Mesendoderm (in vitro differentiated cells): ENCODE data around the gene MARCKSL1.
"Not testable (repeated sequence)": the region's sequence is repeated elsewhere in the genome, so short reads cannot be mapped to it uniquely, and the experiment has no call there.

Experiments used
- DNase-seq: peaks from one replicate; pipeline ENCODE4 v3.0.0; 2013
- H2AK5ac ChIP-seq: 2 replicates; pipeline ENCODE4 v1.6.1; 2013; ENCODE audit warnings: low read length, inconsistent platforms
- H2BK120ac ChIP-seq: 2 replicates; pipeline ENCODE4 v1.6.1; 2013; ENCODE audit warnings: low read depth, mild to moderate bottlenecking, low read length, moderate library complexity, mixed read lengths
- H2BK15ac ChIP-seq: replicated peaks from 2 replicates; pipeline ENCODE4 v1.6.1; 2013; ENCODE audit warnings: low read depth, mild to moderate bottlenecking, moderate library complexity
- H2BK5ac ChIP-seq: 2 replicates; pipeline ENCODE4 v1.6.1; 2013; ENCODE audit warnings: low read length, inconsistent platforms
- H3K18ac ChIP-seq: 2 replicates; pipeline ENCODE4 v1.6.1; 2013; ENCODE audit warnings: mild to moderate bottlenecking, low read length, mixed read lengths
- H3K23ac ChIP-seq: one replicate; pipeline ENCODE4 v1.6.1; 2013; ENCODE audit warnings: low read length
- H3K27ac ChIP-seq: 2 replicates; pipeline ENCODE4 v1.5.1; 2013; ENCODE audit warnings: low read depth, mild to moderate bottlenecking, inconsistent platforms, low read length, moderate library complexity
- H3K27me3 ChIP-seq: 2 replicates; pipeline ENCODE4 v1.6.1; 2013; ENCODE audit warnings: low read length, control low read depth, mild to moderate bottlenecking, inconsistent platforms; ENCODE audit not compliant: insufficient read depth, poor library complexity
- H3K36me3 ChIP-seq: 2 replicates; pipeline ENCODE4 v1.6.1; 2013; ENCODE audit warnings: low read length, inconsistent platforms; ENCODE audit not compliant: control insufficient read depth, insufficient read depth
- H3K4ac ChIP-seq: one replicate; pipeline ENCODE4 v1.6.1; 2013; ENCODE audit warnings: low read depth, mild to moderate bottlenecking, low read length, moderate library complexity
- H3K4me1 ChIP-seq: 2 replicates; pipeline ENCODE4 v1.6.1; 2013; ENCODE audit warnings: low read depth, low read length, inconsistent platforms; ENCODE audit not compliant: control insufficient read depth
- H3K4me2 ChIP-seq: 2 replicates; pipeline ENCODE4 v1.6.1; 2013; ENCODE audit warnings: low read length
- H3K4me3 ChIP-seq: 2 replicates; pipeline ENCODE4 v1.5.1; 2013; ENCODE audit warnings: mild to moderate bottlenecking, low read length
- H3K56ac ChIP-seq: one replicate; pipeline ENCODE4 v1.6.1; 2013; ENCODE audit warnings: low read length
- H3K79me1 ChIP-seq: 2 replicates; pipeline ENCODE4 v1.6.1; 2013; ENCODE audit warnings: low read length, inconsistent platforms
- H3K79me2 ChIP-seq: 2 replicates; pipeline ENCODE4 v1.6.1; 2013; ENCODE audit warnings: mild to moderate bottlenecking, low read length; ENCODE audit not compliant: control insufficient read depth, insufficient read depth
- H3K9ac ChIP-seq: 2 replicates; pipeline ENCODE4 v1.6.1; 2013; ENCODE audit warnings: low read length, inconsistent platforms
- H4K5ac ChIP-seq: one replicate; pipeline ENCODE4 v1.6.1; 2013; ENCODE audit warnings: low read length
- H4K8ac ChIP-seq: one replicate; pipeline ENCODE4 v1.6.1; 2013; ENCODE audit warnings: low read depth, mild to moderate bottlenecking, control low read depth, low read length, moderate library complexity
- WGBS: extraction: QIAGEN DNeasy Blood & Tissue Kit; methylation state at CpG from one replicate; pipeline ENCODE4 v1.1.7; 2013; ENCODE audit warnings: low lambda C conversion rate, missing lambda C conversion rate; ENCODE audit not compliant: insufficient coverage; ENCODE audit errors: extremely low coverage; 5-methylcytosine and 5-hydroxymethylcytosine counted together

Gene MARCKSL1

GRCh38 chr1:32356478-32356877 lies 20.4 kb upstream of the MARCKSL1 start:
- no peak overlapping the region for H2AK5ac ChIP-seq
- no peaks in the 10 kb centered on the region for H3K79me1 ChIP-seq
- H3K23ac ChIP-seq, result no peak overlapping the region
- H2BK15ac ChIP-seq, result no peak overlapping the region
- no peak overlapping the region for H3K56ac ChIP-seq
- no peaks in the 10 kb centered on the region for H3K36me3 ChIP-seq
- H3K9ac ChIP-seq, result no peak overlapping the region
- no peak overlapping the region for H3K27ac ChIP-seq
- H3K79me2 ChIP-seq, result no peaks in the 10 kb centered on the region
- H3K18ac ChIP-seq, result no peak overlapping the region
- no peak overlapping the region for H3K4ac ChIP-seq
- no CpG with 5 or more reads among the region's 1 CpG for WGBS
- no peak overlapping the region for H4K5ac ChIP-seq
- H2BK120ac ChIP-seq, result no peak overlapping the region
- no peak overlapping the region for H2BK5ac ChIP-seq
- H3K4me3 ChIP-seq, result no peak overlapping the region
- H3K4me1 ChIP-seq, result no peaks in the 10 kb centered on the region
- no peak overlapping the region for H3K4me2 ChIP-seq
- no peak for DNase-seq
- no peaks in the 10 kb centered on the region for H3K27me3 ChIP-seq
- H4K8ac ChIP-seq, result no peak overlapping the region

DNA sequence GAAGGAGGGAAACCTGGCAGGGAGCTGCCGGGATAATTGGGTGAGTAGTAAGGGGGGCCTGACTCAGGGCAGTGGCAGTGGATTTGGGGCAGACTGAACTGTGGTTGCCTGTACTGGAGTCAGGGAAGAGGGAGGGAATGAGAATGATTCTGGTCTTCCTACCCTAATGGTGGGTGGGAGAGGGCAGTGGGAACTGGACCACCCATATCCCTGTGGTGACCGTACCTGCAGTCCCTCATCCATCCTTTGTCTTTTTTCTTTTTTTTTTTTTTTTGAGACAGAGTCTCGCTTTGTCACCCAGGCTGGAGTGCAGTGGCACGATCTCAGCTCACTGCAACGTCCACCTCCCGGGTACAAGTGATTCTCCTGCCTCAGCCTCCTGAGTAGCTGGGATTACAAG lies 19.7 kb upstream of the MARCKSL1 start:
- not testable (repeated sequence) for H2BK5ac ChIP-seq, H3K4ac ChIP-seq, H3K27ac ChIP-seq, H3K56ac ChIP-seq, H2AK5ac ChIP-seq, H3K23ac ChIP-seq, H2BK120ac ChIP-seq, H3K18ac ChIP-seq, H4K8ac ChIP-seq, H3K4me1 ChIP-seq, DNase-seq, H3K27me3 ChIP-seq, H3K36me3 ChIP-seq, H3K9ac ChIP-seq, H3K4me2 ChIP-seq, H3K79me1 ChIP-seq, H4K5ac ChIP-seq, H3K79me2 ChIP-seq, H3K4me3 ChIP-seq, H2BK15ac ChIP-seq
- WGBS, result no CpG with 5 or more reads among the region's 6 CpGs

DNA sequence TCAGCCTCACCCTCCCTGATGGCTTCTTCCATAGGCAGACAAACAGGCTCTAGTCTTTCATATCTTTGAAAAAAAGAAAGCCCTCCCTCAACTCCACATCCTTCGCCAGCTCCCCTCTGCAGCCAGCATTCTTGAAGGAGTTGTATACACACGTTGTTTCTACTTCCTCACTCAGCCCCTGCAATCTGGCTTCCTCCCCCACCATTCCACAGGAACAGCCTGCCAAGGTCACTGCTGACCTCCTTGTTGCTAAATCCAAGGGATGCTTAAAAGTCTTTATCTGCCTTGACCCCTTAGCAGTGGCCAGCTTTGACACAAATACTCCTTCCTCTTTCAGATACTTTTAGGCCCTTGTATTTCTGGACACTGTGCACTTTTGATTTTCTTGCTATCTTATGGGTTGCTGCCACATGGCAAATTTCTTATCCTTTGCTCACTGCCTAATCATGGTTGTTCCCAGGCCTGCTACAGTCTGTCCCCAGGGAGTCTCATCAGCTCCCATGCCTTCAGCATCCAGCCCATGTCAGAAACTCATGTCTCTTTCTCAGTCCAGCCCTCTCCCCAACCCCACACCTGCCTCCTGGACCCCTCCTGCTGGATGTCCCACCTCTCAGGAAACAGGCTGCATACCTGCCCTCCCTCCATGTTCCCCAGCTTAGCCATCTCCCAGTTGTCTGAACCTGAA lies 18.0 kb upstream of the MARCKSL1 start:
- H3K56ac ChIP-seq, result peak overlapping the region; percentile 47
- H4K8ac ChIP-seq, result no peak overlapping the region
- no peak overlapping the region for H2AK5ac ChIP-seq
- no peak overlapping the region for H2BK120ac ChIP-seq
- no peak overlapping the region for H2BK5ac ChIP-seq
- no peaks in the 10 kb centered on the region for H3K79me2 ChIP-seq
- peak; percentile 26 for DNase-seq
- H3K79me1 ChIP-seq, result no peaks in the 10 kb centered on the region
- no peak overlapping the region for H4K5ac ChIP-seq
- no peaks in the 10 kb centered on the region for H3K36me3 ChIP-seq
- H3K4ac ChIP-seq, result no peak overlapping the region
- H3K23ac ChIP-seq, result no peak overlapping the region
- H2BK15ac ChIP-seq, result no peak overlapping the region
- no peak overlapping the region for H3K18ac ChIP-seq
- H3K4me3 ChIP-seq, result no peak overlapping the region
- WGBS, result no CpG with 5 or more reads among the region's 2 CpGs
- no peaks in the 10 kb centered on the region for H3K27me3 ChIP-seq
- H3K9ac ChIP-seq, result no peak overlapping the region
- H3K4me2 ChIP-seq, result no peak overlapping the region
- H3K4me1 ChIP-seq, result no peaks in the 10 kb centered on the region
- H3K27ac ChIP-seq, result no peak overlapping the region

DNA sequence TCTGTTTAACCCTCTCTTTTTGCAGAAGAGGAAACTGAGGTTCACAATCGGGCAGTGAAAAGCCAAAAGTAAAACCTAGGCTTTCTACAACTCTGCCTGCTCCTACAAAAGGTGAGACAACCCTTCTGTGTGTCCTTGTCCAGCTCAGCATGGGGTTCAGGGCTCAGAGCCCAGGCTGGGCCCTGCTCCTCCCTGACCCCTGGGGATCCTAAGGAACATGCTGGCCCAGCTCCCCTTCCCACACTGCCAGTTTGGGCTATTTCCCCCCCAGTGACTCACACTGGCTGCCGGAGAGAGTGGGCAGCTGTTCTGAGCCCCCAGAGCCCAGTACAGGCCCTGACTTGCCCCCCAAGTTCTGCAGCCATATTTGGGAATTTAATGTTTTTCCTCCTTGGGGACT lies 17.4 kb upstream of the MARCKSL1 start:
- peak overlapping the region; percentile 47 for H3K56ac ChIP-seq
- no peak overlapping the region for H3K4me2 ChIP-seq
- H4K5ac ChIP-seq, result no peak overlapping the region
- H3K27ac ChIP-seq, result no peak overlapping the region
- no peak overlapping the region for H2BK120ac ChIP-seq
- no peak overlapping the region for H2BK15ac ChIP-seq
- no peak overlapping the region for H3K18ac ChIP-seq
- H3K27me3 ChIP-seq, result no peaks in the 10 kb centered on the region
- H3K4me1 ChIP-seq, result no peaks in the 10 kb centered on the region
- no peak overlapping the region for H3K9ac ChIP-seq
- DNase-seq, result no peak
- no peak overlapping the region for H2BK5ac ChIP-seq
- H3K79me1 ChIP-seq, result no peaks in the 10 kb centered on the region
- H3K4me3 ChIP-seq, result no peak overlapping the region
- no peak overlapping the region for H2AK5ac ChIP-seq
- no peak overlapping the region for H4K8ac ChIP-seq
- no peaks in the 10 kb centered on the region for H3K36me3 ChIP-seq
- WGBS, result no CpG with 5 or more reads among the region's 2 CpGs
- H3K79me2 ChIP-seq, result no peaks in the 10 kb centered on the region
- no peak overlapping the region for H3K23ac ChIP-seq
- H3K4ac ChIP-seq, result no peak overlapping the region

- Histone ChIP-seq H3K79me2 (no peaks in the 10 kb centered on the region), H3K27ac (no peak overlapping the region), H3K27me3 (no peaks in the 10 kb centered on the region), H3K18ac (no peak overlapping the region), H3K56ac (no peak overlapping the region), H2AK5ac (no peak overlapping the region), H2BK15ac (no peak overlapping the region), H3K4me2 (no peak overlapping the region), H4K8ac (no peak overlapping the region), H3K4ac (no peak overlapping the region), H3K79me1 (no peaks in the 10 kb centered on the region), H2BK5ac (no peak overlapping the region), H3K4me1 (no peaks in the 10 kb centered on the region), H2BK120ac (no peak overlapping the region), H3K23ac (no peak overlapping the region), H3K36me3 (no peaks in the 10 kb centered on the region), H4K5ac (no peak overlapping the region), H3K9ac (no peak overlapping the region), H3K4me3 (no peak overlapping the region)
- no peak for DNase-seq
- WGBS, result no CpG with 5 or more reads among the region's 2 CpGs
Measured at GRCh38 chr1:32352831-32353383, 16.9 kb upstream of the MARCKSL1 start.
